UCSD-AML1 (cell line): ENCODE measurements around the gene CEP43.
A peak's percentile ranks its signal among the peaks of the same experiment; 100 is the strongest.

Source experiments
- DNase-seq: peaks from one replicate; lab custom pipeline; 2025; ENCODE audit not compliant: unreplicated experiment; lab: John Stamatoyannopoulos, UW

CEP43 gene

DNA sequence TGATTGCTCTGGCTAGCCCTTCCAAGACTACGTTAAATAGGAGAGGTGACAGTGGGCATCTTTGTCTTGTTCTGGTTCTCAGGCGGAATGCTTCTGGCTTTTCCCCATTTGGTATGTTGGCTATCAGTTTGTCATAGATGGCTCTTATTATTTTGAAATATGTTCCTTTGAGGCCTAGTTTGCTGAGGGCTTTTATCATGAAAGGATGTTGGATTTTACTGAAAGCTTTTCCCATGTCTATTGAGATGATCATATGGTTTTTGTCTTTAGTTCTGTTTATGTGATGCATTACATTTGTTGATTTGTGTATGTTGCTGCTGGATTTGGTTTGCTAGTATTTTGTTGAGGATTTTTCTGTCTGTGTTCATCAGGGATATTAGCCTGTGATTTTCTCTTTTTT lies 32.9 kb upstream of the CEP43 start:
- no peak for DNase-seq

DNA sequence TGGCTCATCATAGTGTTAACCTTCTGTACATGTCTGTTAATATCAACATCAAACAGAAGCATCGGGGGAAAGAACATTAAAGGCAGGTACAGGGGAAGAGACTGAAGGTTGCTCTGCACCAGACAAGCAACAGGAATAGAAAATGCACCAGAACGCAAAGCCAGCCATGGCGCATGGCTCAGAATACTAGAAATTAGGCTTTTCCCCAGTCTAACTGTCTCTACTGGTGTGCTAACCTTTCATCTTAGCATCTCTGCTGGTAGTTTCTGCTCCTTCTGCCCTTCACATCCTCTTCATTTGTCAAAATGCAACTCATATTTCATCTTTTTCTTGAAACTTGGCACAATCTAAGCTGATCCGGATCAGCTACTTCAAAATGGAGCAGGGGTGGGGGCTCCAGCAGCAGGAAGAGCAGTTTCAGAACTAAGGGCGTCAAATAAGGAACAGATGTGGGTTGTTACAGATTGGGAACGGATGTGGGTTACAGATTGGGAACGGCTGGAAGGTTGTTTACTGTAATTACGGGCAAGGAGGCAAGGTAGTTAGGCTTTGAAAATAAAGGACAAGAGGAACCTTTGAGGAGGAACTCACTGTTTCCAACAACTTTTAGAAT lies 29.7 kb upstream of the CEP43 start:
- no peak for DNase-seq

DNA sequence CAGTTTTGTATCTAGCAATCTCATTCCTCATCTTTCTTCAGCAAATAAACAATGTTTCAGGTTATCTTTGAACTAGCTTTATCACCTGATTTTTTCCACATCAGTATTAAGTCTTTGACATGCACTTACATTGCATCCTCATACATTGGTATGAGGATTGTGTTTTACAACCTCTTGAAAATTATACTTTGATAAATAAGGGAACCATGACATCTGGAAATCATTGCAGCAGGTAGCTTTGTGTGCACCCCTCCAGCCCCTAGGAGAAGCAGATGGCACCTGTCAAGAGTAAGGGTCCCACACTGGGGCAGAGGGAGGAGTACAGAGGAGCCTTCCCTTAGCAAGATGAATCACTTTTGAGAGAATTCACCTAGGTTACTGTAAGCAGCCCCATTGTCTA lies 29.1 kb upstream of the CEP43 start:
- DNase-seq, result no peak

DNA sequence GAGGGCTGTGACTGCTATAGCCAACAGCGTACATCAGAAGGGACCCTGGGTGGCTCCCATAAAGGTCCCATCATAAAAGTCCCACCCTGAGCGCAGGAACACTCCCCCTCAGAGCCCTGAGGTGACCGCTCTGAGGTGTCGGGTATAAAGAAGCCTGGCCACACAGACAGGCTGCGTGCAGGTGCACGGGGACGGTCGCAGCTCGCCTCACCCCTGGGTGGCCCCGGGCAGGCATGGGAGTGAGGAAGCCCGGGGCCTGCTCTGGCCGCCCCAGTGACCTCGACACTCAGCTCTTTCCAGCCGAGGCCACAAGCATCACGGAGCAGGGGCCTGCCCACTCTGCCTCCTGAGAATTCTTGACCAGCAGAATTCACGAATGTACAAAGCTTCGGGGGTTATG lies 28.4 kb upstream of the CEP43 start:
- DNase-seq, result no peak

DNA sequence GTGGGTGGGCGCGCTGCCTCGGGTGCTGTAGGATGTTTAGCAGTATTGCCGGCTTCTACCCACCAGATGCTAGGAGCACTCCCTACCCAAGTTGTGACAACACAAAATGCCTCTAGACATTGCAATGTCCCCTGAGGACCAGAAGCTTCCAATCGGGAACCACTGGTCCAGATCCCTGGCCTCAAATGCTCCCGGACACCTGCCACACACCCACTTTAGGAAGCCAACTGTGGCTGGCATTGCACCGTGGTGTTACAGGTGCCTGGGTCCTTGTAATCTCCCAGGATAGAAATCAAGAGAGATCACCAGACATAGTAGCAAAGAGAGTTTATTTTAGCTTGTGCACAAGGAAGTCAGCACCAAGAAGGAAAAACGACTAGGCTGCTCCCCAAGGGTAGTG lies 27.9 kb upstream of the CEP43 start:
- no peak for DNase-seq

DNA sequence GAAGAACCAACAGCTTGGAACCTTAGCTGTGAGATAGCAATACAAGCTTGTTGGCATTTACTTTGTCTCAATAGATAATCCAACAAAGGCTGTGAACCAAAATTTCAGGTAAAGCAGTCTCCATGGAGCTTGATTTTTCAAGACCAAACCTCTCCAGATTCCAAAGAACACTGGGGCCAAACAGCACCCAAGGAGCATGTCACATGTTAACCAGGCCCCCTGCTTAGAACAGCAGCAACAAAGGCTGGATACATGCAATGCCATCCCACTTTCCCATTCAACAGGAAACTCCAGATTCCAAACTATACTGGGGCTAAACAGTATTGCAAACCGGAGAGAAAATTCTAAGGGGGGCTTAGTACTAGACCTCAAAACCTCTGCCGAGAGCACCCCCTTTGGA lies 27.1 kb upstream of the CEP43 start:
- DNase-seq, result no peak

DNA sequence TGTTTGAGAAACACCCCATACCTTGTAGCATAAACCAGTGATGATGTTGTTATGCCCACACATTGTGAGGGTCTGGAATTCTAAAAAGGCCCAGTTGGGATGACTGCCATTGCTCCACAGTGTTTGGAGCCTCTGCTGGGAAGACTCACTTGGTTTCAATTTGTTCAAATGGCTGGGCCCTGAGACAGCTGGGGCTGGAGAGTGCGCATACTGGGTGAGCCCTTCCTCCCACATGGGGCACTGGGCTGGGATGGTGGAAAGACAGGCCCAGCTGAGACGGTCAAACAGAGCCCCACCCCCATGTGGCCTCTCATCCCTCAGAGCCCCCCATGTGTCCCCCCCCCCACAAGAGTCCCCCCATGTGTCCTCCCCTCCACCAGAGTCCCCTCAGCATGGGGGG lies 22.6 kb upstream of the CEP43 start:
- DNase-seq, result no peak

DNA sequence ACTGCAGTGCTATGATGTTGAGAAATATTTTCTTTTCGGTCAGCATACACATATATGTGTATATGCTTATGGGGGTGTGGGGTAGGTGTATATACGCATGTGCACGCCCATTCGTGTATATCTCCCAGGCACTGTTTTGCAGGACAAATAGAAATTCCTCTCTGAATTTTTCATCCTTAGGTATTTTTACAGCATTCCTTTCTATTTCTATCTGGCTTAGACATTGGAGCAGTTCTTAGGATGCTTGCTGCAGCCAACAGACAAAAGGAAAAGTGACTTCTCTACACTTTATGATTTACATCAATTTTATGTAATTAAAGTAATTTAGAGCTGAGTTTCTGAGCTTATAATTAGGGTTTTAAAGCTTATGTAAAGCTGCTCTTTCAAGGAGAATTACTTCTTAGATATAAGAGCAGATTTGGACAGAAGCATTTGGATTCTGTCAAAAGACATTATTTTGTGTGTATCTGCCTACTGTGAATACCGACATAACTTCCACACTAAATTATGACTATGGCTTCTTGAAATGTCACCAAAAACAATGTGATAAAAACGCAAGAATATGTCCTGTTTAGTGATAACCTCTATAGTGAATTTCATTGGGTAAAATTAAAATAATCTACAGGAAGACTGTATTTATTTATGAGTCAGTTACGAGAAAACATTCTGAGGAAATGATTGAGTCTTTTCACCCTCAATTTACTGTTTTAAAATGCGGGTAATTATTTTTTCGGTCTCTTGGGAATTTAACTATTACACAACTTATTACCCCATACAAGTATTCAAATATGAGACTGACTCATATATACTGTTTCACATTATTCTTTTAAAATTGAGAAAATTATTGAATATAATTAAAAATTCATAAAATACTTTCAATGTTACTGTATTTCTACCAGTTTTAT lies 21.3 kb upstream of the CEP43 start:
- DNase-seq, result no peak

DNA sequence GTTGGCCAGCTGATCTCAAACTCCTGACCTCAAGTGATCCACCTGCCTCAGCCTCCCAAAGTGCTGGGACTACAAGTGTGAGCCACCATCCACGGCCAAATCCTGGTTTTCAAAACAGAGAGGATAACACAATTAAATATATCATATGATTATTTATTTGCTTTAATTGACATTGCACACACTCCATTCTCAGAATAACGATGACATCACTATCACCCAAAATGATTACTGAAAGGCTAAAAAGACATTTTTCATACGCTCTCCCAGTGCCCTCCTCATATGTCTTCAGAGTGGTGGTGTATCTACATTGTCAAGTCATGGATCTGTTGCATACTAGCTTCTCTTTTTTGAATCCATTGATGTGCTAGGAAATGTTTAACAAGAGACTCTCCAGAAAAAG lies 18.5 kb upstream of the CEP43 start:
- no peak for DNase-seq

DNA sequence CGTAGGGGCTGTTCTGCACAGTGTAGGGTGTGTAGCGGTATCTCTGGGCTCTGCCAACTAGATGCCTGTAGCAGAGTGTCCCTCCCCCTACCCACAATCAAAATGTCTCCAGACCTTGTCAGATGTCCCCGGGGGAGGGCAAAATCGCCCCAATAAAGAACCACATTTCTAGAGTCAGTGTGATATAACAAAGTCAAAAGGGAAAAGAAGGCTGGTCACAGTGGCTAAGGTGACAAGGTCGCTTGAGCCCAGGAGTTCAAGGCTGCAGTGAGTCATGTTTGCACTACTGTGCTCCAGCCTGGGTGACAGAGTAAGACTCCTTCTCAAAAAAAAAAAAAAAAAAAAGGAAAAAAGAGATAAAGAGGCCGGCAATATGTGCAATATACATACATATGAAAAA lies 11.7 kb upstream of the CEP43 start:
- no peak for DNase-seq

DNA sequence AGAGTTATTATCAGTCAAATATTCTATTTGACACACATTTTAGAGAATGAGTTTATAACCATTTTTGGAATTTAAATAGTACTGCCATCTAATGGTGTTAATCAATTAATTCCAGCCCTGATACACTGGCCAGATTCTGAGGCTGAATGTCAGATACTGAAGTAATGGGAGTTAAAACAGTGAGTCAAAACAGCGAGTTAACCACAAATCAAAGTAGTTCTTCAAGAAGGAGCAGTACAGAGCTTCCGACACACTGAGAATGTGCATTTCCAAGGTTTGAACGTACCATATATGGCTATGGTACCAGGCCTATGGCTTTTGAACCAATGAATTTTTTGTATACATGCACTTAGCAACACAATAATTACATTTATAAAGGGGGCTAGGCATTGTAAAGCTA lies 11.3 kb upstream of the CEP43 start:
- DNase-seq, result no peak

DNA sequence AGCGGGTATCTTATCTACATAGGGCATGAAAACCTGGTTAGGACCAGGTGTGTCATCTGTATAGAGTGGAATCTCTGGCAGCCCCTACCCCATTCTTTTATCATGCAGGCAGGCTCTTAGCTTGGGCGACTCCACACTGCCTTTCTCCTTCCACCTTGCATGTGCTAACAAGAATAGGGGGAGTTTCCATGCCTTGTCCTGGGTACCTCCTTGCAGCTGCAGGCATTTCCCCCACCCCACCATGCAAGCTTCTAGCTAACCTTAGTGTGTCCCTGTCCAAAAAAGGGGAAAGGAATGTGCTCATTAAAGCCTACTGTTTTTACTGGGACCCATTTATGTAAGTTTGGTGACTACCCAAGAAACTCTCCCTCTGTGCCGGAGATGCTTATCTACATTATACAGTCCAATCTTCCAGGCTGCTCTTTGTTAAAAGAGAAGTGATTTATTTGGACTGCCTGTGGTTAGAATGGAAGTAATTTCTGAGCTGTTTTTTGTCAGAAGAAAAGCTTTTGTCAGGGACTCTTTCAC lies 10.5 kb upstream of the CEP43 start:
- no peak for DNase-seq

DNA sequence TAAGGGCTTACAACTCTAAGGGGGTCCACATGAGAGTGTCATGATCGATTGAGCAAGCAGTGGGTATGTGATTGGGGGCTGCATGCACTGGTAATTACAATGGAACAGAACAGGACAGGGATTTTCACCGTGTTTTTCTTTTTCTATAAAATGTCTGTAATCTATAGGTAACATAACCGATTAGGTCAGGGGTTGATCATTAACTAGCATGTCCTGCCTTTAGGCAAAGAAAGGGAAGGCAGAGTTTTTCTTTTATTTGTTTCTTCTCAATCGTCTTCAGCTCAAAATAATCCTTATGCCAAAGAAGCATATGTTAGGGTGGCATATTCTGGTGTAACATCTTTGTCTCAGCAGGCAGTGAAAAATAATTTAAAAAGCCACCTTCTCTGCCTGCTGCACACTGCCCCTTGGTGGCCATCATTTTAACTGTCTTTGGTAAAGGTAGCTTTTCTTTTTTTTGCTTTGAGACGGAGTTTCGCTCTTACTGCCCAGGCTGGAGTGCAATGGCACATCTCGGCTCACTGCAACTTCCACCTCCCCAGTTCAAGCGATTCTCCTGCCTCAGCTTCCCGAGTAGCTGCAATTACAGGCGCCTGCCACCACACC lies 9.7 kb upstream of the CEP43 start:
- DNase-seq, result no peak

DNA sequence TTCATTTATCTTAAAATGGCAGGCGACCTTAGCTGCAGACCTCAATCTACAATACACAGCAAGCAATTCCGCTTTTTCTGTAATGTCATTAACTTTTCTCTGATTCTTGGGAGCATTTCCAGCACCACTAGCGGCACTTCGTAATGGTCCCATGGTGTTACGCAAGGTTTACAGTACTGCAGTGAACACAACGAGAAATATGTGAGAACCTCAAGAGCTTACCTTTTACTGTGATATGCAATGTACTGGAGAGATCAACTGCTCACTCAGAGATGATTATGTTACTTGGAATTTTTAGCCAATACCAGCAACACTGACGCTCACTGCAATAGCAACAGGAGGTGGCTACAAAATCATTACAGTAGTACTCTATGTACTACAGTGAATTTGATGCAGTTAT lies 2.8 kb upstream of the CEP43 start:
- DNase-seq, result no peak

DNA sequence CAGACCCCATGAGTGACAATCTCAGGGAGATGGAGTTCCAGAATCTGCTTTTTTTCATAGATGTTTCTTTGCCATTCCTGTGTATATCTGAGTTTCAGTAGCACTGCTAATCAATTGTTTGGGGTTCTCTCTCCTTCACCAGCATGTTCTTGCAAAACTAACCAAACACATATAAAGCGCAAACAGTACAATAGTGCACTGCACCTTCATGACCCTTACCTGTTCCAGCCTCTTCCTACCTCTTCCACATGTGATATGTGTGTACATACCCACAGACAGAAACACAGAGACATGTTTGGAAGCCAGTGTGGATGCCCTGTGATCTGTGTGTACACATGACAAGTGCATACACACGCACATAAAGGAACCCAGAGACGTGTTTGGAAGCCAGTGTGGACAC lies 1.8 kb upstream of the CEP43 start:
- no peak for DNase-seq

DNA sequence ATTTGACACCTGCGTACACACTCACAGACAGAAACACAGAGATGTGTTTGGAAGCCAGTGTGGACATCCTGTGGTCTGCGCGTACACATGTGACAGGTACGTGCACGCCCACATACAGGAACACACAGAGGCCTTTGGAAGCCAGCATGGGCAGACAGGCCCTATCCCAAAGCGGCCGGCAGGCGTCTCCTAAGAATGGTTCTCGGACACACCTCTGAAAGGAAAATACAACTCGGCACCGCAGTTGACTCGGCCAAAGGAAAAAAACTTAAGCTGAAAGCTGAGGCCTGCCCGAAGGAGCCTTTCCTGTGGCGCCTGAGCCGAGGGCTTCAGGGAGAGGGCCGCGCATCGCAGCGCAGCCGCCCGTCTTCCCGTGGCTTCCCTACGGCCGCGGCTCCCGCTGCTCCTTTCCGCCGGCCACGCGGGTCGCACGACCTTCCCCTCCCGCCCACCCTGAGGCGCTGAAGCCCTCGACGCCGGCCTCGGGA lies 1.4 kb upstream of the CEP43 start:
- peak; percentile 75 for DNase-seq

DNA sequence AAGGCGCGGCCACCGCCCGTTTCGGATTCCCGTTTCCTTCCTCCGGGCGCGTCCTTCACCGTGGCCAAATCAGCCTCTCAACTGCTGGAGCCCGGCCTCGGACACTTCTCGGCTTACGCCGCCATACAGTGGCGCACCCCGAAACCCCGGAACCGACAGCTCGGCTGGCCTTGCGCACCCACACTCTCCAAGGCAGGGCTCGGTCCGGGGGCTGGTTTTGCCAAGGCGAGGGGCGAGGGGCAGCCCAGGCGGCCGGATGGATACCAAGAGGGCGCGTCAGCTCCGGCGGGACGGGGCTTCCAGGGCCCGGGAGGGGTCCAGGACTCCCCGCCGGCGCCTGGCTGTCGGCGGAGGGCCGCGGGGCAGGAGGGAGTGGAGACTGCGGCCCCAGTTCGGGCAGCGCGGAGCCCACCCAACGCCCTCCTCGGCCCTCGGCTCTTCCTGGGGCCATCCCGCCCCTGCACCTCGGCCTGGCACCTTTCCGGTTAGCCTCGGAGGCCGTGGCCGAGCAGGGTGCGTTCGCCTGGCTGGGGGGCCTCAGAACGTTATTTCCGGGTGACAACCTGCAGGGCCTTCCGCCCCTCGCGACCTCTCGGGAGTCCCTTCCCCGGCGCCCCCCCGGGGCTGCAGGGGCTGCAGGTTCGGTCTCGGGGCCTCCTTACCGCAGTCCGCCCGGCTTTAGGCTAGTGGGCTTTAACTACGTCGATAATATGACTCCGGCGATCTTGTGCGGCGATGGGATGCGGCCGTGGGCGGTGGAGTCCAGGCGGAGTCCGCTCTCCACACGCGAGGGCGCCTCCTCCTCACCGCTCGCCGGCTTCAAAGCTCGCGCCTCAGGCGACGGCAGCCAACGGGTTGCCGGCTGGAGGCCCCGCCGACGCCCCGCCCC lies 697 bp upstream of the CEP43 start:
- no peak for DNase-seq

DNA sequence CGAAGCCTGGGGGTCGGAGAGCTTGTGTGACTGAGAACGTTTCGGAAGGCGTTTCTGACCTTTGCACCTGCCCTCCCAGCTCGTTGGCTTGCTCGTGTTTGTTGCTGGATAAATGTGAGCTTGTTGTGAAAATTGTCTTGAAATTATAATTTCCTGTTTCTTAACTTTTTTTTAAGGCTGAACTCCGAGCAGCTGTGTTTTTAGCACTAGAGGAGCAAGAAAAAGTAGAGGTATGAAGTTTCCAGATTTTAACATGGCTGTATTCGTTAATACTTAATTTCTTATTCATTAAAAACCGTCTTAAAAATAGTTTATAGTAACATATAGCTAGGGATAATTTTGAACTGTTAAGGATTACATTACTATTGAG lies 672 bp downstream of the CEP43 start:
- DNase-seq, result no peak

DNA sequence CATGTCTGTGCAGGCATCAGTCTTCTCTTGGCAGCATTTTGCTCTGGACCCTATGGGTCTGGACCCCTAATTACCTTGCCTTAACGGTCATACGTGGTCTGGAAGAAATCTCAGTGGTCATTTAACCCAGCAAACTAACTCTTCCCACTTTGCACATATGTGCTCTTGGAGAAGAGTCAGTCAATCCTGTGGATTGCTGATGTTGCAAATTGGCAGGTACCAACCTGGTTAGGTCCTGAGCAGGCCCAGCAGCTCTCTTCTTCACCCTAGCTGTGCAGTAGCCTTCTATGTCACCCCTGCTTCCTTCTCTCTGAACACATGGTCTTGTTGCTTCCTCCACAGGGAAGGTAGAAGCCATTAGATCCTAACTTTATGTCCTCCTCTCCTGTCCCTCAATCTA lies 1.6 kb downstream of the CEP43 start:
- no peak for DNase-seq

DNA sequence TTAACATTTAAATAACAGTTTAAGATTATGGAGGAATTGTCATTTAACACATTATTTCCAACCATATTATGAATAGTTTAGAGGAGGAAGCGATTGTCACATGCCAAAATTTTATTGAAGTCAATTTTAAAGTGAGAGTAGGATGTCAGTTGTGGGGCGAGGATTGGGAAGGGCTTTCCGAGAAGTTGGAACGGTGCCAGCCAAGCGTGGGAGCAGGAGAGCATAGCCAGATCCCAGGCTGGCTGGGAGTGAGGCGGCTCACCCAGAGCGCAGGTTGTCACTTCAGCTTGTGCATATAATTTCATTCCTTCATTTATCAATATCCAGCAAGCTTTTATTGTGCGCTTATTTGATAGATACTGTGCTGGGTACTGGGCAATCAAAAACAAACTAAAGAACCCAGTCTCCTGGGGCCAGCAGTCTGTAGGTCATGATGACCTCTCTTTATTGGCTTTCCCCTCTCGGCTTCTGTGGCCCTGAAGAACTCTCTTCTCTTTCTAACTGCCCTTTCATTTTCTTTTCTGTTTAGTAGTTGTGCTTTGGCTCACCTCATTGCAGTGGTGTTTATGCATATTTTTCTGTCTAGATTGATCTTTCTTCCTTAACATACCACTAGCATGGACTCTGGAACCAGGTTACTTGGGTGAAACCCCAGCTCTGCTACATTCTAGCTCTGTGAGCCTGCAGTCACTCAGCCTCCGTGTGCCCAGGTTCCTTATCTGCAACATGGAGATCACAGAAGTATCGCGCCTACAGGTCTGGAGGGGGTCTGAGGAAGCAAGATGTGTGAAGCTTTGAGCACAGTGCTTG lies 6.4 kb downstream of the CEP43 start:
- DNase-seq, result no peak
